ENCODE results near the gene HOXB7.

Gene HOXB7

DNA sequence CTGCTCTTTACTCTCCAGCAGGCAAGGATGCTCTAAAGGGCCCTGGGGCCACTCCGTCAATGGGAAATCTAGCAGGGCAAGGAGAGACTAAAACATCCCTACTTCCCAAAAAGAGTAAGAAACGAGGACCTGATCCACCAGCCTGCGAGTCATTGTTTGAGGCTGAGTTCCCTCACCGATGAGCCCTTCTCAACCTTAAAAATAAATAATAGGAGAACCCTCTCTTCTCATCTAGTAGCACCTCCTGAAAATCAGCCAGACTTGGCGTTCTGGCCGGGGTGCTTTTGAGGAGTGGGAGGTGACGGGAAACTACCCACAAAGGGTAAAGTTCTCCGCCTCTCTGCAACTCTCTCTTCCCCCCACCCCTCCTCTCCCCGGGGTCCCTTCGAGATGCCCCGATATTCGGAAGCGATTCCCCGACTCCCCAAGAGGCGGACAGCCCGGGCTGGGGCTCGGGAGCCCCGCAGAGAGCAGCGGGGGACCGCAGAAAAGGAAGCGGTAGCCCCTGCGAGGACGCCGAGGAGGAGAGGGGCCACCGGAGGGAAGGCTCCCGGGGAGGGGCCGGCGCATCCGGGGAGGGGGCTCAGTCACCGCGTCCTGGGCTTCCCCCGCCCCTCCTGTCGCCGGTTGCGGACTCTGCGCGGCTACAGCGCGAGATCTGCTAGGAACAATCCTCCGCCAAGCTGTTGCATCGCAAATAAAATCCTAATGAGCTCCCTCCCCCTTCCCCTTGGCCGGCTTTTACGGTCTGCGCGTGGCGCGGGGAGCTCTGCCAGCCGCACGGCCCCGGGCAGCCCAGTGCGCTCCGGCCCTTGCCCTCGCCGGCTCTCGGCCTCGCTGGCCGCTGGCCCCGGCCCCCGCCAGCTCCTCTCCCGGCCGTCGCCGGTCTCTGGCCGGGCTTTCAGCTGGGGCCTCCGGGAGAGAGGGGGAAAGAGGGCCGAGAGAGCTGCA is 14.0 kb upstream of the HOXB7 start:
- TF ChIP-seq, protein P1, sequence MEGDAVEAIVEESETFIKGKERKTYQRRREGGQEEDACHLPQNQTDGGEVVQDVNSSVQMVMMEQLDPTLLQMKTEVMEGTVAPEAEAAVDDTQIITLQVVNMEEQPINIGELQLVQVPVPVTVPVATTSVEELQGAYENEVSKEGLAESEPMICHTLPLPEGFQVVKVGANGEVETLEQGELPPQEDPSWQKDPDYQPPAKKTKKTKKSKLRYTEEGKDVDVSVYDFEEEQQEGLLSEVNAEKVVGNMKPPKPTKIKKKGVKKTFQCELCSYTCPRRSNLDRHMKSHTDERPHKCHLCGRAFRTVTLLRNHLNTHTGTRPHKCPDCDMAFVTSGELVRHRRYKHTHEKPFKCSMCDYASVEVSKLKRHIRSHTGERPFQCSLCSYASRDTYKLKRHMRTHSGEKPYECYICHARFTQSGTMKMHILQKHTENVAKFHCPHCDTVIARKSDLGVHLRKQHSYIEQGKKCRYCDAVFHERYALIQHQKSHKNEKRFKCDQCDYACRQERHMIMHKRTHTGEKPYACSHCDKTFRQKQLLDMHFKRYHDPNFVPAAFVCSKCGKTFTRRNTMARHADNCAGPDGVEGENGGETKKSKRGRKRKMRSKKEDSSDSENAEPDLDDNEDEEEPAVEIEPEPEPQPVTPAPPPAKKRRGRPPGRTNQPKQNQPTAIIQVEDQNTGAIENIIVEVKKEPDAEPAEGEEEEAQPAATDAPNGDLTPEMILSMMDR (IDR thresholded peaks at IDR 0.05; ENCODE audit: control extremely low read depth, extremely low read depth, low read depth, missing control alignments): no peak
- ChIA-PET POLR2A (no interaction called here), CTCF (interaction anchor here (0.8 to 6.1 kb wide), 19 partner anchors 10 to 599 kb away, joined by 3 to 31 read pairs (median 5); partner anchors contain the start of genes HOXB3, HOXB5 and HOXB8)
- DNase-seq (ENCODE audit: extremely low spot score): no peak

DNA sequence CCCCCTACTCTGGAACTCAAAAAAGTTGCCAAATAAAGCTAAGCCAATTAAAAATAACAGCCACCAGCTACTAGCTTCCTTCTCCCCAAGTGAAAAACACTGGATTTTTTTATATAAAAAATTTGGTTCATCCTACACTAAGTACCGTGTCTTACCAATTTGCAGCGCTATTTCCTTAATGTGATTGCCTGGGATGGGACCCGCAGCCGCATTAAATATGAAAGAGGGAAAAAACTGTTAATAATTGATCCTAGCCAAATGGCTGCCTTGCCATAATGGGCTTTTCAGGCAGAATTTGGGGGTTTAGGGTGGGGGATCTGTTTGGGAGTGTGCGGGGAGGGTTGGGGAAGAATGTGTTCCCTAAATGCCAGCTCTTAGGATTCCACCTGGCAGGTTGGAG is 13.3 kb upstream of the HOXB7 start:
- ChIA-PET CTCF (interaction anchor here (0.9 to 6.1 kb wide), 9 partner anchors 9 to 588 kb away, joined by 3 to 31 read pairs (median 5); partner anchors contain the start of genes HOXB5 and HOXB8), POLR2A (no interaction called here)
- TF ChIP-seq, protein P1 (IDR thresholded peaks at IDR 0.05; ENCODE audit: control extremely low read depth, extremely low read depth, low read depth, missing control alignments): no peak
- no peak for DNase-seq (ENCODE audit: extremely low spot score)

DNA sequence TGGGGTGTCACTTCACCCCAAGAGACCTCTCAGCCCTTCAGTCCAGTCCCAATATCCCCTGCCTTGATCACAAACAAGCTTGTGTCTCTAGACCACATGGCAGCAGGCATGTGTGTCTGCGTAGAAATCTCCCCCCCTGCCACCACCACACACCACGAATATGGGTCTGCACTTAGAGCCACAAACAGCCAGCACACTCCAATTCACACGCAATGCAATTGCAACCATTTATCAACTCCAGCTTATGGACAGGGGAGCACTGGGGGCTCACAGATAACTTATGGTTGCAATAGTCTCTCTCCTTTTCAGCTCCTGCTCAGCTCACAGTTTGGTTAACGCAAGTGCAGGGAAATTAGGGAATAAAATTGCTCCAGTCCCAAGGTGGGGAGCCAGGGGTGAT is 12.8 kb upstream of the HOXB7 start:
- no peak for DNase-seq (ENCODE audit: extremely low spot score)
- CTCF ChIA-PET: interaction anchor here (0.9 to 6.1 kb wide), 12 partner anchors 9 to 587 kb away, joined by 3 to 31 read pairs (median 4); partner anchors contain the start of genes HOXB5 and HOXB8
- POLR2A ChIA-PET: no interaction called here
- TF ChIP-seq, protein P1 (IDR thresholded peaks at IDR 0.05; ENCODE audit: control extremely low read depth, extremely low read depth, low read depth, missing control alignments): no peak

DNA sequence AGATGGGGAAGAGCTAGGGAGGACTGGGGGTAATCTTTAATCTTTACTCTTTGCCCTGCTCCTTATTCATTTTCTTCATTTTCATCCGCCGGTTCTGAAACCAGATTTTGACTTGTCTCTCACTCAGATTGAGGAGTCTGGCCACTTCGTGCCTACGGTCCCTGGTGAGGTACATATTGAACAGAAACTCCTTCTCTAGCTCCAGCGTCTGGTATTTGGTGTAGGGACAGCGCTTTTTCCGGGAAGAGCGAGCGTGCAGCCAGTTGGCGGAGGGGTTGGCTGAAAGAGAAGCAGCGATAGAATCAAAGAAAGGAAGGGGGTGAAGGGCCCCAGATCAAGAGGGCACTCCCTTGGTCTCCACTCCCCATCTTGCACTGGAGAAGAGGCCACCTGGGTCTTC is 12.0 kb upstream of the HOXB7 start:
- ChIA-PET CTCF (interaction anchor here (0.8 to 6.1 kb wide), 14 partner anchors 8 to 779 kb away, joined by 3 to 31 read pairs (median 4); partner anchors contain the start of genes HOXB5 and HOXB8), POLR2A (no interaction called here)
- TF ChIP-seq, protein P1 (IDR thresholded peaks at IDR 0.05; ENCODE audit: control extremely low read depth, extremely low read depth, low read depth, missing control alignments): no peak
- DNase-seq (ENCODE audit: extremely low spot score): no peak

DNA sequence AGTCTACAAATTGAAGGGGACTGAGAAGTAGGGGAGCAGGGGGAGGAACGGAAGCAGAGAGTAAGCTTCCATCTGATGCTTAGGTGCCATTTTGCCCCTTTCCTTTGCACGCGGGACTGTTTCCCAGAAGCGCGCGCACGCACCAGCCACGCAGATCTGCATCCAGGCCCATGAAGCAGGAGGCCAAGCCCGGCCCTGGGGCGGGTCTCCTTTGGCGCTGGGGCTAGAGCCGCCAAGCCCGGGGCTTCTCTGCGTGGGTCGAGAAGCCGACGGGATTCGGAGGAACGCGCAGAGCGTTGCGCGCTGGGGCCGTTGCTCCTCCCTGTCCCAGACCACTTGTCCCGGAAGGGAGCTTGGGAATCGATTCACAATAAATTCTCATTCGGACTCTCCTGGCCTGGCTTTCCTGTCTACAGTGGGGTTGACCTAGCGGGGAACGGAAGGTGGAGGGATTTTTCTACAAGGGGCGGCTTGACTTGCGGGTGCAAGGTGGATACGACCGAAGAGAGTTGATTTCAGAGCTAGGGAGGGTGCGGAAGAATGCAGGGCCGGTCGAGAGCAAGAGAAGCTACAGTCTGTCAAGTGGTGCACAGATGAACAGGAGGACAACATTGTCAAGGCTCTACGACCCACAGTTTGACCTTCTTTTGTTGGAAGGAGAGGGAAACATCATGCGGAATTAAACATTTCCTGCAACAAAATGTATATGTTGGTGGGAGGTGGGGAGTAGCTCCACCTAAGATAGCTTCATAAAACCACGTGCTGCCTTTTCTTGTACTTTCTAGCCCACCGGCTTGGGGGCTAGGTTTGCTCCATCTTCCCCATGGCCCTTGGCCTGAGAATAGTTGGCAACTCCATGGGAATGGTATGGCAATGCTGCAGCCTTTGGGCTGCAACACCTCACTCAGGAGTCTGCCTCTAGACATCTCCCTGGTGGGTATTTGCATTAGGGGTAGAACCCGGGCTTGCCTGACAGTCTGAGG is 10.9 kb upstream of the HOXB7 start:
- TF ChIP-seq, protein P1 (IDR thresholded peaks at IDR 0.05; ENCODE audit: control extremely low read depth, extremely low read depth, low read depth, missing control alignments): no peak
- ChIA-PET POLR2A (no interaction called here), CTCF (interaction anchor here (1.0 to 3.9 kb wide), 8 partner anchors 9 to 778 kb away, joined by 3 to 17 read pairs (median 4); partner anchors contain the start of gene HOXB5)
- DNase-seq (ENCODE audit: extremely low spot score): no peak
